ENCODE results near the gene VASH1. TPM values are rescaled to one million over a fixed set of nuclear protein-coding genes. Genes with fewer than 3 reads are reported as not detected.

VASH1 gene
- polyA plus RNA-seq, 2 of the 4 experiments (the other 2 are of a cell fraction) = 2.1 to 6.0 TPM

- FAIRE-seq (no peak), ATAC-seq (no peak), DNase-seq (ENCODE audit: low read depth in 1 of 2, low spot score in 1 of 2) (no peak)
- Histone ChIP-seq H3K27ac (no peak overlapping the region), H3K4me2 (no peak overlapping the region), H3K4me3 (no peak overlapping the region), H3K9me3 (no peaks in the 10 kb centered on the region), H3K4me1 (peaks cover 8% of the 10 kb centered on the region; the same call in 2 of the 3 replicates)
- TF ChIP-seq CHD2 (IDR thresholded peaks at IDR 0.05; ENCODE audit: low read length, partially characterized antibody) (no peak), ESRRA (IDR thresholded peaks at IDR 0.05; ENCODE audit: borderline replicate concordance, low read length) (no peak), ZFP36 (IDR thresholded peaks at IDR 0.05; ENCODE audit: borderline replicate concordance, partially characterized antibody) (no peak), ZNF302 (CRISPR knock-in tag; IDR thresholded peaks at IDR 0.05) (no peak), CEBPB (IDR thresholded peaks at IDR 0.05) (no peak), POLR2AphosphoS2 (conservative IDR thresholded peaks at IDR 0.05; ENCODE audit: low read length) (no peak), BCL3 (IDR thresholded peaks at IDR 0.05) (no peak), RARB (CRISPR knock-in tag; IDR thresholded peaks at IDR 0.05) (no peak), GATA3 (IDR thresholded peaks at IDR 0.05; ENCODE audit: borderline replicate concordance) (no peak), SREBF2 (IDR thresholded peaks at IDR 0.05) (no peak), ZC3H11A (IDR thresholded peaks at IDR 0.05) (no peak), USF2 (IDR thresholded peaks at IDR 0.05) (no peak), NR3C1 (IDR thresholded peaks at IDR 0.05) (no peak), TP53 (CRISPR knock-in tag; IDR thresholded peaks at IDR 0.05) (no peak), HEYL (CRISPR knock-in tag; IDR thresholded peaks at IDR 0.05) (no peak), FOXS1 (CRISPR knock-in tag; IDR thresholded peaks at IDR 0.05) (no peak), CBX8 (IDR thresholded peaks at IDR 0.05) (no peak)
- ChIA-PET POLR2A (no interaction called here), CTCF (interaction anchor here (1.0 to 6.8 kb wide), 5 partner anchors 9 to 397 kb away, joined by 3 to 46 read pairs (median 3); no protein-coding TSS in a partner anchor)
- 19% methylated on average over 8 of the region's 8 CpGs for WGBS (ENCODE audit: missing lambda C conversion rate)
These were observed 36.4 kb upstream of the VASH1 start for GRCh38 chr14:76724651-76725550.

- CTCF ChIA-PET = no interaction called here
- H3K9me3 ChIP-seq = no peaks in the 10 kb centered on the region
- no peak overlapping the region for H3K4me3 ChIP-seq
- POLR2A ChIA-PET = no interaction called here
- 35% methylated on average over 11 of the region's 11 CpGs for WGBS (ENCODE audit: missing lambda C conversion rate)
- FAIRE-seq (no peak), DNase-seq (ENCODE audit: low read depth in 1 of 2, low spot score in 1 of 2) (no peak), ATAC-seq (no peak)
- no peak overlapping the region for H3K27ac ChIP-seq
- no peak overlapping the region for H3K4me2 ChIP-seq
- no peaks in the 10 kb centered on the region for H3K4me1 ChIP-seq
- TF ChIP-seq CEBPB (IDR thresholded peaks at IDR 0.05) (no peak), ZNF302 (CRISPR knock-in tag; IDR thresholded peaks at IDR 0.05) (no peak), ZC3H11A (IDR thresholded peaks at IDR 0.05) (no peak), ESRRA (IDR thresholded peaks at IDR 0.05; ENCODE audit: borderline replicate concordance, low read length) (no peak), JUNB (IDR thresholded peaks at IDR 0.05) (no peak), NFE2L2 (conservative IDR thresholded peaks at IDR 0.05; ENCODE audit: low read length) (no peak), KDM1A (IDR thresholded peaks at IDR 0.05; ENCODE audit: low read depth) (no peak), MAFK (IDR thresholded peaks at IDR 0.05; ENCODE audit: partially characterized antibody) (no peak), CHD4 (IDR thresholded peaks at IDR 0.05; ENCODE audit: borderline replicate concordance) (no peak), EP300 (IDR thresholded peaks at IDR 0.05) (no peak)
These were observed 34.7 kb upstream of the VASH1 start for GRCh38 chr14:76726551-76726970.

- POLR2A ChIA-PET = no interaction called here
- WGBS (ENCODE audit: missing lambda C conversion rate) = 59% methylated on average over 4 of the region's 4 CpGs
- CTCF ChIA-PET = interaction anchor here (1.2 kb wide), 1 partner anchor 17 kb away, joined by 4 read pairs; no protein-coding TSS in a partner anchor
- DNase-seq (ENCODE audit: low read depth in 1 of 2, low spot score in 1 of 2) (no peak), FAIRE-seq (no peak), ATAC-seq (no peak)
- Histone ChIP-seq H3K4me1 (no peaks in the 10 kb centered on the region), H3K4me2 (no peak overlapping the region), H3K27ac (no peak overlapping the region), H3K9me3 (no peaks in the 10 kb centered on the region), H3K4me3 (no peak overlapping the region)
- TF ChIP-seq HEYL (CRISPR knock-in tag; IDR thresholded peaks at IDR 0.05) = no peak
- TF ChIP-seq POLR2A (IDR thresholded peaks at IDR 0.05; ENCODE audit: low read length) = no peak
- TF ChIP-seq PBX3 (IDR thresholded peaks at IDR 0.05) = no peak
- no peak for TF ChIP-seq JUN (IDR thresholded peaks at IDR 0.05)
- no peak for TF ChIP-seq HOXB13 (CRISPR knock-in tag; IDR thresholded peaks at IDR 0.05; ENCODE audit: low read depth)
- TF ChIP-seq FOSL2 (IDR thresholded peaks at IDR 0.05) = no peak
- no peak for TF ChIP-seq FOSL2 (CRISPR knock-in tag; IDR thresholded peaks at IDR 0.05)
- no peak for TF ChIP-seq CHD4 (IDR thresholded peaks at IDR 0.05; ENCODE audit: borderline replicate concordance)
- no peak for TF ChIP-seq ATOH8 (CRISPR knock-in tag; IDR thresholded peaks at IDR 0.05; ENCODE audit: low read depth)
- no peak for TF ChIP-seq HOXA7 (CRISPR knock-in tag; IDR thresholded peaks at IDR 0.05)
- no peak for TF ChIP-seq HDAC2 (IDR thresholded peaks at IDR 0.05)
- no peak for TF ChIP-seq ZNF302 (CRISPR knock-in tag; IDR thresholded peaks at IDR 0.05)
- no peak for TF ChIP-seq TFCP2L1 (CRISPR knock-in tag; IDR thresholded peaks at IDR 0.05)
- no peak for TF ChIP-seq ZSCAN20 (CRISPR knock-in tag; IDR thresholded peaks at IDR 0.05)
These were observed 33.9 kb upstream of the VASH1 start for GRCh38 chr14:76727384-76727783.
